ENCODE data around the gene PROZ. TPM values are rescaled to one million over a fixed set of nuclear protein-coding genes. Genes with fewer than 3 reads are reported as not detected.

The PROZ gene
- total and polyA plus RNA-seq, 2 of the 13 experiments (the other 11 are each of a cell fraction or from before 2014, with no cell fraction given), result 5.6 to 22.5 TPM

GRCh38 chr13:113220141-113220598 lies 61.7 kb downstream of the PROZ start (continued):
- TF ChIP-seq ASH2L (IDR thresholded peaks at IDR 0.05; ENCODE audit: insufficient read length, low read depth, low read length) (peak; percentile 20), ZNF441 (CRISPR knock-in tag; IDR thresholded peaks at IDR 0.05; ENCODE audit: borderline replicate concordance) (peak; percentile 87; the same call in 1 of the 2 replicates), ZNF788 (CRISPR knock-in tag; IDR thresholded peaks at IDR 0.05; ENCODE audit: borderline replicate concordance) (peak; percentile 43; the same call in 1 of the 2 replicates), ZNF749 (CRISPR knock-in tag; IDR thresholded peaks at IDR 0.05; ENCODE audit: borderline replicate concordance) (no peak), ELF4 (CRISPR knock-in tag; IDR thresholded peaks at IDR 0.05; ENCODE audit: borderline replicate concordance) (no peak), TRIM22 (IDR thresholded peaks at IDR 0.05) (no peak), MXI1 (IDR thresholded peaks at IDR 0.05; ENCODE audit: borderline replicate concordance, low read depth, low read length) (peak; percentile 56; the same call in 2 of the 3 replicates), EP300 (IDR thresholded peaks at IDR 0.05; ENCODE audit: low read depth in 2 of 2, low read length in 2 of 2) (peak in 1 of 2 experiments; percentile 84; a peak in 2 of 4 replicates), EP300 (CRISPR knock-in tag; IDR thresholded peaks at IDR 0.05; ENCODE audit: borderline replicate concordance) (peak; percentile 55; the same call in 1 of the 2 replicates), ATF4 (CRISPR knock-in tag; IDR thresholded peaks at IDR 0.05) (no peak), STAT6 (CRISPR knock-in tag; IDR thresholded peaks at IDR 0.05; ENCODE audit: borderline replicate concordance) (peak; percentile 39; the same call in 1 of the 2 replicates), FOSL2 (CRISPR knock-in tag; IDR thresholded peaks at IDR 0.05) (peak; percentile 51), SSRP1 (CRISPR knock-in tag; IDR thresholded peaks at IDR 0.05) (no peak), HOXA3 (CRISPR knock-in tag; IDR thresholded peaks at IDR 0.05) (peak; percentile 84), NCOA5 (CRISPR knock-in tag; IDR thresholded peaks at IDR 0.05) (no peak), UBTF (CRISPR knock-in tag; IDR thresholded peaks at IDR 0.05) (peak; percentile 38; the same call in 1 of the 2 replicates), ZXDC (CRISPR knock-in tag; IDR thresholded peaks at IDR 0.05) (no peak), MIER3 (CRISPR knock-in tag; IDR thresholded peaks at IDR 0.05; ENCODE audit: borderline replicate concordance) (peak; percentile 23; the same call in 1 of the 2 replicates)

Measured in HepG2 (cell line).